Measurements from ENCODE around the gene DGCR6L. TPM values are rescaled to one million over a fixed set of nuclear protein-coding genes. Genes with fewer than 3 reads are reported as not detected.
"Not testable (repeated sequence)": the region's sequence is repeated elsewhere in the genome, so short reads cannot be mapped to it uniquely, and the experiment has no call there.

Gene DGCR6L
- total RNA-seq, 1 donor from 2014 or later, result 33.3 TPM

- TF ChIP-seq EZH2 (IDR thresholded peaks at IDR 0.05; ENCODE audit: insufficient read depth, low read length) (no peak), CTCF (IDR thresholded peaks at IDR 0.05; ENCODE audit: insufficient read depth, low read depth, low read length) (peak; percentile 15)
- Mint-ChIP-seq H3K4me1 (ENCODE audit: low read depth, unreplicated experiment) (peaks cover 2% of the 10 kb centered on the region), H3K27ac (ENCODE audit: unreplicated experiment) (no peak within 1 kb of the TSS), H3K9me3 (ENCODE audit: unreplicated experiment) (no peaks in the 10 kb centered on the region), H3K27me3 (ENCODE audit: low read depth, unreplicated experiment) (peaks cover 19% of the 10 kb centered on the region), H3K36me3 (ENCODE audit: low read depth, unreplicated experiment) (peaks cover 2% of the 10 kb centered on the region), H3K4me3 (ENCODE audit: unreplicated experiment) (peak within 1 kb of the TSS; percentile 75)
- Histone ChIP-seq H3K36me3 (ENCODE audit: insufficient read depth, low read length) (no peaks in the 10 kb centered on the region), H3K4me2 (ENCODE audit: low read length) (peak within 1 kb of the TSS; percentile 82), H3K9ac (ENCODE audit: low read length) (no peak within 1 kb of the TSS), H3K27ac (ENCODE audit: low read depth, low read length) (no peak within 1 kb of the TSS), H3K4me3 (ENCODE audit: insufficient read depth, low read depth, low read length) (no peak within 1 kb of the TSS), H3K79me2 (ENCODE audit: insufficient read depth, low read length) (no peaks in the 10 kb centered on the region), H3K27me3 (ENCODE audit: insufficient read depth, low read length) (no peaks in the 10 kb centered on the region), H3K9me3 (ENCODE audit: insufficient read depth, low read depth, low read length) (no peaks in the 10 kb centered on the region), H2AFZ (ENCODE audit: low read depth, low read length) (peak within 1 kb of the TSS; percentile 20), H4K20me1 (ENCODE audit: insufficient read depth, low read length) (no peaks in the 10 kb centered on the region), H3K4me1 (ENCODE audit: insufficient read depth, low read length) (no peaks in the 10 kb centered on the region)
- DNase-seq (ENCODE audit: low read depth), result no peak
- FAIRE-seq, result no peak
Observed at GRCh38 chr22:20268279-20269012, 51.4 kb downstream of the DGCR6L start, which contains the start of gene RTN4R. RTN4R (minus strand) TSS chr22:20268318; CDS start chr22:20268092, 226 bp downstream.

- H3K36me3 ChIP-seq (ENCODE audit: insufficient read depth, low read length), result no peaks in the 10 kb centered on the region
- H3K4me2 ChIP-seq (ENCODE audit: low read length), result peak overlapping the region; percentile 82
- H3K27ac ChIP-seq (ENCODE audit: low read depth, low read length), result no peak overlapping the region
- Mint-ChIP-seq H3K4me3 (ENCODE audit: unreplicated experiment) (peak overlapping the region; percentile 8), H3K27me3 (ENCODE audit: low read depth, unreplicated experiment) (peaks cover 17% of the 10 kb centered on the region), H3K4me1 (ENCODE audit: low read depth, unreplicated experiment) (peaks cover 2% of the 10 kb centered on the region), H3K27ac (ENCODE audit: unreplicated experiment) (no peak overlapping the region), H3K36me3 (ENCODE audit: low read depth, unreplicated experiment) (peaks cover 2% of the 10 kb centered on the region), H3K9me3 (ENCODE audit: unreplicated experiment) (no peaks in the 10 kb centered on the region)
- no peak overlapping the region for H3K4me3 ChIP-seq (ENCODE audit: insufficient read depth, low read depth, low read length)
- H3K9ac ChIP-seq (ENCODE audit: low read length), result no peak overlapping the region
- TF ChIP-seq EZH2 (IDR thresholded peaks at IDR 0.05; ENCODE audit: insufficient read depth, low read length) (peak; percentile 54), CTCF (IDR thresholded peaks at IDR 0.05; ENCODE audit: insufficient read depth, low read depth, low read length) (no peak)
- DNase-seq (ENCODE audit: low read depth) (no peak), FAIRE-seq (no peak)
- H4K20me1 ChIP-seq (ENCODE audit: insufficient read depth, low read length), result no peaks in the 10 kb centered on the region
- H3K27me3 ChIP-seq (ENCODE audit: insufficient read depth, low read length), result no peaks in the 10 kb centered on the region
- no peak overlapping the region for H2AFZ ChIP-seq (ENCODE audit: low read depth, low read length)
- no peaks in the 10 kb centered on the region for H3K9me3 ChIP-seq (ENCODE audit: insufficient read depth, low read depth, low read length)
- no peaks in the 10 kb centered on the region for H3K79me2 ChIP-seq (ENCODE audit: insufficient read depth, low read length)
- no peaks in the 10 kb centered on the region for H3K4me1 ChIP-seq (ENCODE audit: insufficient read depth, low read length)
Observed at GRCh38 chr22:20267441-20268278, 52.2 kb downstream of the DGCR6L start.

GRCh38 chr22:20266667-20267440, 53.0 kb downstream of the DGCR6L start:
- not testable (repeated sequence) for H3K36me3 Mint-ChIP-seq (ENCODE audit: low read depth, unreplicated experiment); H3K27ac ChIP-seq (ENCODE audit: low read depth, low read length); H2AFZ ChIP-seq (ENCODE audit: low read depth, low read length); H3K27ac Mint-ChIP-seq (ENCODE audit: unreplicated experiment); FAIRE-seq; H3K36me3 ChIP-seq (ENCODE audit: insufficient read depth, low read length); H3K9me3 Mint-ChIP-seq (ENCODE audit: unreplicated experiment); DNase-seq (ENCODE audit: low read depth); H4K20me1 ChIP-seq (ENCODE audit: insufficient read depth, low read length); H3K9me3 ChIP-seq (ENCODE audit: insufficient read depth, low read depth, low read length); H3K79me2 ChIP-seq (ENCODE audit: insufficient read depth, low read length); H3K9ac ChIP-seq (ENCODE audit: low read length); H3K4me3 ChIP-seq (ENCODE audit: insufficient read depth, low read depth, low read length); H3K27me3 ChIP-seq (ENCODE audit: insufficient read depth, low read length); H3K4me1 ChIP-seq (ENCODE audit: insufficient read depth, low read length); H3K4me1 Mint-ChIP-seq (ENCODE audit: low read depth, unreplicated experiment)
- Mint-ChIP-seq H3K4me3 (ENCODE audit: unreplicated experiment) (peak overlapping the region; percentile 57), H3K27me3 (ENCODE audit: low read depth, unreplicated experiment) (peaks cover 23% of the 10 kb centered on the region)
- peak overlapping the region; percentile 82 for H3K4me2 ChIP-seq (ENCODE audit: low read length)

GRCh38 chr22:20265772-20266666, 53.8 kb downstream of the DGCR6L start:
- not testable (repeated sequence) for H3K27me3 ChIP-seq (ENCODE audit: insufficient read depth, low read length); FAIRE-seq; H3K4me3 ChIP-seq (ENCODE audit: insufficient read depth, low read depth, low read length); H3K9ac ChIP-seq (ENCODE audit: low read length); H3K36me3 ChIP-seq (ENCODE audit: insufficient read depth, low read length); H3K4me1 Mint-ChIP-seq (ENCODE audit: low read depth, unreplicated experiment); H3K27ac ChIP-seq (ENCODE audit: low read depth, low read length); H4K20me1 ChIP-seq (ENCODE audit: insufficient read depth, low read length); H3K9me3 ChIP-seq (ENCODE audit: insufficient read depth, low read depth, low read length); H3K27ac Mint-ChIP-seq (ENCODE audit: unreplicated experiment); H3K79me2 ChIP-seq (ENCODE audit: insufficient read depth, low read length); H3K4me1 ChIP-seq (ENCODE audit: insufficient read depth, low read length); H3K9me3 Mint-ChIP-seq (ENCODE audit: unreplicated experiment); H2AFZ ChIP-seq (ENCODE audit: low read depth, low read length); H3K36me3 Mint-ChIP-seq (ENCODE audit: low read depth, unreplicated experiment); DNase-seq (ENCODE audit: low read depth); H3K4me2 ChIP-seq (ENCODE audit: low read length)
- peaks cover 21% of the 10 kb centered on the region for H3K27me3 Mint-ChIP-seq (ENCODE audit: low read depth, unreplicated experiment)
- peak overlapping the region; percentile 57 for H3K4me3 Mint-ChIP-seq (ENCODE audit: unreplicated experiment)

All from astrocyte (in vitro differentiated cells and primary cell).